Endothelial cell (in vitro differentiated cells): Measurements from ENCODE around the gene PPARD. TPM values are rescaled to one million over a fixed set of nuclear protein-coding genes. Genes with fewer than 3 reads are reported as not detected.
A peak's percentile ranks its signal among the peaks of the same experiment; 100 is the strongest.

ENCODE experiments used
- DNase-seq: peaks from one replicate; pipeline ENCODE4 v3.0.0; 2021; ENCODE audit warnings: low spot score
- H3K27ac Mint-ChIP-seq: one replicate; pipeline ENCODE4 v1.8.0; 2021; ENCODE audit warnings: mixed read lengths, inconsistent platforms; ENCODE audit not compliant: unreplicated experiment
- H3K27me3 Mint-ChIP-seq: one replicate; pipeline ENCODE4 v1.8.0; 2021; ENCODE audit warnings: mild to moderate bottlenecking, moderate library complexity, mixed read lengths, inconsistent platforms; ENCODE audit not compliant: unreplicated experiment
- H3K36me3 Mint-ChIP-seq: one replicate; pipeline ENCODE4 v1.8.0; 2021; ENCODE audit warnings: mild to moderate bottlenecking, low read depth, mixed read lengths, inconsistent platforms; ENCODE audit not compliant: unreplicated experiment
- H3K4me1 Mint-ChIP-seq: one replicate; pipeline ENCODE4 v1.8.0; 2021; ENCODE audit warnings: mild to moderate bottlenecking, mixed read lengths, inconsistent platforms; ENCODE audit not compliant: unreplicated experiment
- H3K4me3 Mint-ChIP-seq: one replicate; pipeline ENCODE4 v1.8.0; 2021; ENCODE audit warnings: mild to moderate bottlenecking, mixed read lengths, inconsistent platforms; ENCODE audit not compliant: unreplicated experiment
- H3K9me3 Mint-ChIP-seq: one replicate; pipeline ENCODE4 v1.8.0; 2021; ENCODE audit warnings: mixed read lengths, inconsistent platforms; ENCODE audit not compliant: unreplicated experiment
- total RNA-seq: library from RNA; stranded (reverse); fragmentation: NEBNext Ultra II Directional; extraction: Animal tissue kit (Norgen Biotek cat#: 25700); gene quantifications from one replicate; pipeline ENCODE4 v1.2.1, GENCODE V29; 2021; ENCODE audit not compliant: unreplicated experiment
- TF ChIP-seq, protein P1 (sequence below): fragments of 200-600 bp; sonication (generic); IDR thresholded peaks from one replicate; pipeline ENCODE4 v1.5.0; 2021; ENCODE audit warnings: antibody characterized with exemption; ENCODE audit not compliant: unreplicated experiment

Gene PPARD
- total RNA-seq, 1 donor from 2014 or later: 38.7 TPM

DNA sequence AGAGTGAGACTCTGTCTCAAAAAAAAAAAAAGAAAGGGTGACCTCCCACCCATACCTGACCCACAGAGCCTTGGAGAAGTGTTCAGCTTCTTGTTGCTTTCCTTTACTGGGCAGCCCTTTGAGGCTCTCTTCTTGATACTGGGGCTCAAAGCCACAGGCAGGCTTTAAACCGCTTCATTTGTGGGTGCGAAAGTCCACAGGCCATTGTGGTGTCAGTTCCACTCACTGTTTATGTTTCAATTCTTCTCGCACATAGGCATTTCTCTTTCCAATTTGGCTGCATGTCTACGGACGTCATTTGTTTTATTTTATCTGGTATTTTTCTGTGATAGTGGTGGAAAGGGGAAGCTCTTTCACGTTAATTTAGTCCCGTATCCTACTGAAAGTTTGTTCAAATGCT, 34.6 kb downstream of the PPARD start:
- Mint-ChIP-seq H3K9me3 (no peaks in the 10 kb centered on the region), H3K4me1 (no peaks in the 10 kb centered on the region), H3K4me3 (no peak overlapping the region), H3K36me3 (peaks cover 22% of the 10 kb centered on the region), H3K27ac (no peak overlapping the region), H3K27me3 (no peaks in the 10 kb centered on the region)
- TF ChIP-seq, protein P1, sequence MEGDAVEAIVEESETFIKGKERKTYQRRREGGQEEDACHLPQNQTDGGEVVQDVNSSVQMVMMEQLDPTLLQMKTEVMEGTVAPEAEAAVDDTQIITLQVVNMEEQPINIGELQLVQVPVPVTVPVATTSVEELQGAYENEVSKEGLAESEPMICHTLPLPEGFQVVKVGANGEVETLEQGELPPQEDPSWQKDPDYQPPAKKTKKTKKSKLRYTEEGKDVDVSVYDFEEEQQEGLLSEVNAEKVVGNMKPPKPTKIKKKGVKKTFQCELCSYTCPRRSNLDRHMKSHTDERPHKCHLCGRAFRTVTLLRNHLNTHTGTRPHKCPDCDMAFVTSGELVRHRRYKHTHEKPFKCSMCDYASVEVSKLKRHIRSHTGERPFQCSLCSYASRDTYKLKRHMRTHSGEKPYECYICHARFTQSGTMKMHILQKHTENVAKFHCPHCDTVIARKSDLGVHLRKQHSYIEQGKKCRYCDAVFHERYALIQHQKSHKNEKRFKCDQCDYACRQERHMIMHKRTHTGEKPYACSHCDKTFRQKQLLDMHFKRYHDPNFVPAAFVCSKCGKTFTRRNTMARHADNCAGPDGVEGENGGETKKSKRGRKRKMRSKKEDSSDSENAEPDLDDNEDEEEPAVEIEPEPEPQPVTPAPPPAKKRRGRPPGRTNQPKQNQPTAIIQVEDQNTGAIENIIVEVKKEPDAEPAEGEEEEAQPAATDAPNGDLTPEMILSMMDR: no peak
- no peak for DNase-seq

DNA sequence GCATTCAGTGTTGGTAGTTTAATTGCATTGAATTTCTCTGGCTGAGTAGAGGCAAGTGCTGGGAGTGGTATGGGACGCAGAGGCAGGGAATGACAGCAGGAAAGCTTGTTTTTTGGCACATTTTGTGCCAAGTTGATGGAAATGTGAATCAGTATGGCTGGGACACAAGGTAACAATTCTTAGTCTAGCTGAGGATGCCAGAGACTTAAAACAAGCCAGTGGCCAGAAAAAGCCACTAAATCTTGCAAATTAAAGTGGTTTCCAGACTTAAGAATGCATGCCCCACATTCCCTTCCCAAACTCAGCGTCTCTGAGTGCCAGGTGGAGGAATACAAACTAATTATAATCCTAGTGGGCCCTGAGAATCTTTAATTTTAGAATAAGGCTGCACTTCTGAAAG, 35.9 kb downstream of the PPARD start:
- peaks cover 4% of the 10 kb centered on the region for H3K9me3 Mint-ChIP-seq
- no peak for DNase-seq
- H3K27ac Mint-ChIP-seq: no peak overlapping the region
- H3K4me1 Mint-ChIP-seq: no peaks in the 10 kb centered on the region
- H3K4me3 Mint-ChIP-seq: no peak overlapping the region
- TF ChIP-seq, protein P1: no peak
- H3K36me3 Mint-ChIP-seq: peaks cover 26% of the 10 kb centered on the region
- H3K27me3 Mint-ChIP-seq: no peaks in the 10 kb centered on the region

DNA sequence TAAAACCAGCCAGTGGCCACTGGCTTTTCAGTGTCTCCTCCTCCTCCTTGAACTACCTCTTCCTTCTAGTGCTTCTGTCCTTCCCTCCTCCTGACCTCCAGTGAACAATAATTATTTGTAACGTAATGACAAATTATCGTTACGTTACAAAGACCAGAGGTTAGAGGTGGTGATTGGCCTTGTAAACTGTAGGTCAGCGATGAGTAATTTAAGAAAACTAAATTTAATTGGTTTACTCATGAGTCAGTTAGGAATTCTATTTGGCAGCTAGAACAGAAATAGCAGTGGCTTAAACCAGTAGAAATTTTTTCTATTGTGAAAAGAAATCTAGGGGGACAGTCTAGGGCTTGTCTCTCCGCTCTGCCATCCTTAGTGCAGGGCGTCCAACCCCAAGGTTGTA, 38.8 kb downstream of the PPARD start:
- peaks cover 3% of the 10 kb centered on the region for H3K27me3 Mint-ChIP-seq
- H3K4me1 Mint-ChIP-seq: no peaks in the 10 kb centered on the region
- peaks cover 32% of the 10 kb centered on the region for H3K36me3 Mint-ChIP-seq
- no peak for DNase-seq
- no peak overlapping the region for H3K27ac Mint-ChIP-seq
- no peak overlapping the region for H3K4me3 Mint-ChIP-seq
- TF ChIP-seq, protein P1: no peak
- peaks cover 4% of the 10 kb centered on the region for H3K9me3 Mint-ChIP-seq

DNA sequence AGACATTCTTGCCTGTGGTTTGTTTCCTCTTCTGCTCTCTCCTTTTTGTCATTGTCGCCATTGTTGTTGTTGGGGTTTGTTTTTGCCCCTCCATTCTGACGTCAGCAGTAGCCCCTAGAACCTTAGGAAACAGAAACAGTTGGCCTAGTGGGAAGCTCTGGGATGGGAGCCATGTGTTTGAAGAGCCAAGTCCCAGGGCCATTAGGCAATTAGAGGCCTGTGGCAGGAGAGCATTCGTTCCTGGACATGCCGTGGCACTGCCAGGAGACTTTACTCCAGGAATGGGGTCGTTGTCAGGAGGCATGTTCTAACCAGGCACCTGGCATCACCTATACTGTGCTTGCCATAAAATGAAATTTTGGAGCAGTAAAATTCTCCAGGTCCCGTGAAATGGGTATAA, 39.7 kb downstream of the PPARD start:
- H3K27ac Mint-ChIP-seq: no peak overlapping the region
- H3K4me1 Mint-ChIP-seq: no peaks in the 10 kb centered on the region
- DNase-seq: no peak
- peaks cover 32% of the 10 kb centered on the region for H3K36me3 Mint-ChIP-seq
- TF ChIP-seq, protein P1: no peak
- no peak overlapping the region for H3K4me3 Mint-ChIP-seq
- H3K27me3 Mint-ChIP-seq: peaks cover 5% of the 10 kb centered on the region
- peaks cover 4% of the 10 kb centered on the region for H3K9me3 Mint-ChIP-seq

DNA sequence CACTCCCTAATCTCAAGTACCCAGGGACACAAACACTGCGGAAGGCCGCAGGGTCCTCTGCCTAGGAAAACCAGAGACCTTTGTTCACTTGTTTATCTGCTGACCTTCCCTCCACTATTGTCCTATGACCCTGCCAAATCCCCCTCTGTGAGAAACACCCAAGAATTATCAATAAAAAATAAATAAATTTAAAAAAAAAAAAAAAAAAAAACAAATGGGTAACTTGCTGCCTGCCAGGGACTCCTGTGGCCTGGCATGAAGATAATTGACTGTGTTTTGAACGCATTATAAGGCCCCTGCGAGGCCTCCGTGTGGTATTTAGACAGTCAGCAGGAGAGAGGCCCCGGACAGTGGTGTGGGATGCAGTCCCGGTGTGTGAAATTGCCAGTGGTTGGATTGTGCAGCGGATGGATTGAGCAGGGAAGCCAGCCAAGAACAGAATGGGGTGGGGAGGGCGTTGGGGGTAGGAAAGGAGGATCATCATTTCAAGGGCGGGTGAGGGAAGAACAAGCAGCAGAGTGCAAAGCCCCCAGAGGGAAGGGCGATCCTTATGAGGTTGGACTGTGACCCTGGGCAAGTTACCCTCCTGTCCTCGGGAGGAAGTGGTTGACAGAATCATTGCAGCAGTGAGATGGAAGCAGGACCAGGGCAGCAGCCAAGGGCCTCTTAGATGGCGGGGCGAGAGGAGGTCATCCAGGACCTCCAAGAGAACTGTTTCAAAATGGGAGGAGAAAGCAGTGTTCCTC, 43.3 kb downstream of the PPARD start:
- H3K4me1 Mint-ChIP-seq: peaks cover 9% of the 10 kb centered on the region
- no peak for DNase-seq
- H3K27me3 Mint-ChIP-seq: peaks cover 7% of the 10 kb centered on the region
- TF ChIP-seq, protein P1: no peak
- H3K9me3 Mint-ChIP-seq: peaks cover 4% of the 10 kb centered on the region
- H3K4me3 Mint-ChIP-seq: peak overlapping the region; percentile 73
- no peak overlapping the region for H3K27ac Mint-ChIP-seq
- peaks cover 24% of the 10 kb centered on the region for H3K36me3 Mint-ChIP-seq
